ENCODE results near the gene INCA1. TPM values are rescaled to one million over a fixed set of nuclear protein-coding genes. Genes with fewer than 3 reads are reported as not detected.
A peak's percentile ranks its signal among the peaks of the same experiment; 100 is the strongest.

The INCA1 gene
- total and polyA plus RNA-seq, 2 of the 8 experiments (the other 6 are each of a cell fraction or from before 2014, with no cell fraction given): 0.89 to 1.4 TPM

- Histone ChIP-seq H3K36me3 (ENCODE audit: control insufficient read depth in 2 of 4, insufficient read depth in 4 of 4, low read length in 3 of 4) (no peaks in the 10 kb centered on the region), H2AK5ac (ENCODE audit: low read depth, low read length) (no peak within 1 kb of the TSS), H3K9ac (replicated peaks in 1 of 4; ENCODE audit: extremely low read depth in 1 of 4, low read depth in 3 of 4, low read length in 3 of 4) (peak within 1 kb of the TSS in 3 of 4 experiments; percentile 20 to 36 (median 20); a peak in 3 of 7 replicates), H3K14ac (ENCODE audit: insufficient read length) (no peak within 1 kb of the TSS), H2BK5ac (ENCODE audit: low read depth, low read length) (no peak within 1 kb of the TSS; the same call in 1 of the 2 replicates), H2AFZ (ENCODE audit: low read length) (peak within 1 kb of the TSS; percentile 48; the same call in 1 of the 2 replicates), H3K27me3 (replicated peaks in 1 of 4; ENCODE audit: control insufficient read depth in 3 of 4, extremely low read depth in 1 of 4, insufficient read depth in 3 of 4, low read length in 3 of 4) (peaks cover 0 to 11% (median 9%) of the 10 kb centered on the region in 4 experiments; a peak in 6 of 7 replicates), H2BK20ac (ENCODE audit: low read length) (no peak within 1 kb of the TSS), H3K4me3 (ENCODE audit: extremely low read depth in 1 of 4, insufficient read depth in 2 of 4, low read depth in 3 of 4, low read length in 4 of 4) (peak within 1 kb of the TSS; percentile 59 to 85 (median 66)), H3K18ac (ENCODE audit: extremely low read depth, low read length) (peak within 1 kb of the TSS; percentile 60), H3K79me2 (ENCODE audit: control insufficient read depth in 1 of 2, insufficient read depth in 2 of 2, low read length in 2 of 2) (no peaks in the 10 kb centered on the region), H4K8ac (ENCODE audit: extremely low read depth, insufficient read depth, low read length) (peak within 1 kb of the TSS; percentile 41; the same call in 1 of the 2 replicates), H3K4ac (replicated peaks; ENCODE audit: insufficient read length, low read depth, low read length) (no peak within 1 kb of the TSS), H3K23me2 (ENCODE audit: low read depth, low read length) (peaks cover 8% of the 10 kb centered on the region; the same call in 1 of the 2 replicates), H4K5ac (ENCODE audit: insufficient read length, low read depth, low read length) (peak within 1 kb of the TSS; percentile 38), H3K27ac (ENCODE audit: low read depth, low read length) (no peak within 1 kb of the TSS), H4K91ac (replicated peaks; ENCODE audit: insufficient read length, low read length) (no peak within 1 kb of the TSS), H4K20me1 (replicated peaks in 1 of 2; ENCODE audit: control insufficient read depth in 1 of 2, insufficient read depth in 2 of 2, low read length in 2 of 2) (no peaks in the 10 kb centered on the region), H3K4me2 (ENCODE audit: insufficient read depth in 1 of 2, low read depth in 2 of 2, low read length in 2 of 2) (peak within 1 kb of the TSS; percentile 82 to 96), H3K9me3 (ENCODE audit: insufficient read depth in 2 of 2, low read depth in 1 of 2, low read length in 1 of 2) (no peaks in the 10 kb centered on the region), H3K56ac (replicated peaks; ENCODE audit: insufficient read length, low read depth, low read length) (peak within 1 kb of the TSS; percentile 17), H3K79me1 (ENCODE audit: low read depth, low read length) (no peaks in the 10 kb centered on the region), H2BK120ac (replicated peaks; ENCODE audit: low read depth, low read length) (no peak within 1 kb of the TSS), H3K23ac (ENCODE audit: insufficient read length) (no peak within 1 kb of the TSS), H2BK15ac (ENCODE audit: low read length) (0 out of 2 replicates have a peak within 1 kb of the TSS, but pooled peaks have one; percentile 46), H3K4me1 (replicated peaks in 1 of 4; ENCODE audit: control insufficient read depth in 3 of 4, insufficient read depth in 4 of 4, low read length in 3 of 4) (peaks cover 0 to 7% (median 4%) of the 10 kb centered on the region in 4 experiments; a peak in 5 of 7 replicates), H2BK12ac (ENCODE audit: low read depth, low read length) (no peak within 1 kb of the TSS)
- peak in 1 of 2 experiments; percentile 93 for DNase-seq (ENCODE audit: low read depth in 1 of 2, low spot score in 2 of 2)
- 2% methylated on average over 74 of the region's 78 CpGs; no CpG with 5 or more reads in 1 of the 2 experiments for WGBS, 2 experiments (ENCODE audit: extremely low coverage in 1 of 2, insufficient coverage in 1 of 2, insufficient read length in 1 of 2, insufficient replicate concordance in 2 of 2, low coverage in 1 of 2, low lambda C conversion rate in 2 of 2, missing lambda C conversion rate in 1 of 2)
- CTCF ChIA-PET (ENCODE audit: partially characterized antibody): interaction anchor here (0.6 to 6.4 kb wide), 16 partner anchors 8 to 157 kb away, joined by 3 to 43 read pairs (median 4); partner anchors contain the start of genes CHRNE, INCA1 and KIF1C
- POLR2A ChIA-PET (ENCODE audit: partially characterized antibody): interaction anchor here (0.9 to 10.7 kb wide), 13 partner anchors 9 to 87 kb away, joined by 3 to 128 read pairs (median 3); partner anchors contain the start of genes ENO3, INCA1, KIF1C and PFN1
- FAIRE-seq: no peak
- TF ChIP-seq MAX (IDR thresholded peaks at IDR 0.05) (0 out of 2 replicates have a peak, but pooled peaks have one; percentile 68), RXRA (IDR thresholded peaks at IDR 0.05; ENCODE audit: insufficient read depth, low read depth, low read length) (no peak), RBBP5 (IDR thresholded peaks at IDR 0.05; ENCODE audit: borderline replicate concordance, low read depth, low read length) (0 out of 2 replicates have a peak, but pooled peaks have one; percentile 19), JUND (IDR thresholded peaks at IDR 0.05; ENCODE audit: low read length) (no peak), CREB1 (IDR thresholded peaks at IDR 0.05) (peak; percentile 84), KDM4A (IDR thresholded peaks at IDR 0.05; ENCODE audit: low read depth, low read length, severe bottlenecking) (peak; percentile 95), KDM1A (IDR thresholded peaks at IDR 0.05; ENCODE audit: borderline replicate concordance, low read length) (peak; percentile 41; the same call in 1 of the 2 replicates), SAP30 (IDR thresholded peaks at IDR 0.05; ENCODE audit: insufficient read depth, insufficient replicate concordance, low read length) (no peak)
Observed at GRCh38 chr17:4986951-4987766, 10.2 kb downstream of the INCA1 start, which contains the start of gene CAMTA2. Gene CAMTA2 (minus strand): TSS chr17:4987675. CDS start chr17:4986222, 1,453 bp downstream.

Data from H1 (cell line).